Measurements from ENCODE around the gene SPATA4. TPM values are rescaled to one million over a fixed set of nuclear protein-coding genes. Genes with fewer than 3 reads are reported as not detected.

The SPATA4 gene
- total RNA-seq, 6 experiments from 2014 or later: not detected

GRCh38 chr4:176163041-176163440 lies 32.3 kb downstream of the SPATA4 start:
- Histone ChIP-seq H3K27ac (no peak overlapping the region), H3K4me3 (no peak overlapping the region), H3K4me1 (no peaks in the 10 kb centered on the region), H3K9me3 (no peaks in the 10 kb centered on the region), H3K36me3 (no peaks in the 10 kb centered on the region), H3K27me3 (no peaks in the 10 kb centered on the region)
- intact Hi-C loops (cut with DNase I): no loop called here
- DNase-seq: no peak
- no peak for TF ChIP-seq POLR2A (IDR thresholded peaks at IDR 0.05)
- TF ChIP-seq CTCF (IDR thresholded peaks at IDR 0.05): no peak
- WGBS (ENCODE audit: insufficient coverage, low coverage, low lambda C conversion rate, missing lambda C conversion rate): 71% methylated on average over 3 of the region's 3 CpGs
- no peak for ATAC-seq

- WGBS (ENCODE audit: insufficient coverage, low coverage, low lambda C conversion rate, missing lambda C conversion rate): 85% methylated on average over 5 of the region's 5 CpGs
- TF ChIP-seq CTCF (IDR thresholded peaks at IDR 0.05): no peak
- H3K4me3 ChIP-seq: no peak overlapping the region
- H3K9me3 ChIP-seq: no peaks in the 10 kb centered on the region
- no peaks in the 10 kb centered on the region for H3K4me1 ChIP-seq
- DNase-seq (no peak), ATAC-seq (no peak)
- no peaks in the 10 kb centered on the region for H3K27me3 ChIP-seq
- no peaks in the 10 kb centered on the region for H3K36me3 ChIP-seq
- no peak overlapping the region for H3K27ac ChIP-seq
- intact Hi-C loops (cut with DNase I): no loop called here
These were observed 38.7 kb downstream of the SPATA4 start for GRCh38 chr4:176156656-176157055.

- WGBS (ENCODE audit: insufficient coverage, low coverage, low lambda C conversion rate, missing lambda C conversion rate): 80% methylated on average over 4 of the region's 4 CpGs
- H3K4me3 ChIP-seq: no peak overlapping the region
- H3K4me1 ChIP-seq: no peaks in the 10 kb centered on the region
- TF ChIP-seq POLR2A (IDR thresholded peaks at IDR 0.05) (no peak), CTCF (IDR thresholded peaks at IDR 0.05) (no peak)
- H3K9me3 ChIP-seq: no peaks in the 10 kb centered on the region
- ATAC-seq (no peak), DNase-seq (no peak)
- no peaks in the 10 kb centered on the region for H3K27me3 ChIP-seq
- H3K27ac ChIP-seq: no peak overlapping the region
- no peaks in the 10 kb centered on the region for H3K36me3 ChIP-seq
- intact Hi-C loops (cut with DNase I): no loop called here
These were observed 42.3 kb downstream of the SPATA4 start for GRCh38 chr4:176153124-176153523.

GRCh38 chr4:176150704-176151103 lies 44.7 kb downstream of the SPATA4 start:
- Histone ChIP-seq H3K27ac (no peak overlapping the region), H3K27me3 (no peaks in the 10 kb centered on the region), H3K9me3 (no peaks in the 10 kb centered on the region), H3K4me1 (no peaks in the 10 kb centered on the region), H3K4me3 (no peak overlapping the region), H3K36me3 (no peaks in the 10 kb centered on the region)
- TF ChIP-seq CTCF (IDR thresholded peaks at IDR 0.05): no peak
- no peak for TF ChIP-seq POLR2A (IDR thresholded peaks at IDR 0.05)
- 49% methylated on average over 2 of the region's 2 CpGs for WGBS (ENCODE audit: insufficient coverage, low coverage, low lambda C conversion rate, missing lambda C conversion rate)
- intact Hi-C loops (cut with DNase I): no loop called here
- DNase-seq (no peak), ATAC-seq (no peak)

- ATAC-seq: peak in 1 of 4 donors; percentile 56
- H3K27me3 ChIP-seq: no peaks in the 10 kb centered on the region
- H3K4me1 ChIP-seq: no peaks in the 10 kb centered on the region
- no peak for DNase-seq
- TF ChIP-seq CTCF (IDR thresholded peaks at IDR 0.05) (peak; percentile 29 to 39 (median 32)), POLR2A (IDR thresholded peaks at IDR 0.05) (no peak)
- H3K4me3 ChIP-seq: no peak overlapping the region
- H3K36me3 ChIP-seq: no peaks in the 10 kb centered on the region
- intact Hi-C loops (cut with DNase I): no loop called here
- H3K27ac ChIP-seq: no peak overlapping the region
- no peaks in the 10 kb centered on the region for H3K9me3 ChIP-seq
These were observed 45.1 kb downstream of the SPATA4 start for GRCh38 chr4:176150356-176150682.

Data from right lobe of liver (tissue), 6 donors.